Measurements from ENCODE around the gene RPS21. TPM values are rescaled to one million over a fixed set of nuclear protein-coding genes. Genes with fewer than 3 reads are reported as not detected.
"Not testable (repeated sequence)": the region's sequence is repeated elsewhere in the genome, so short reads cannot be mapped to it uniquely, and the experiment has no call there.

The RPS21 gene
- total and polyA plus RNA-seq, 10 donors: 1,168 to 11,722 (median 3,328) TPM

GRCh38 chr20:62423326-62423706, 36.4 kb downstream of the RPS21 start:
- Histone ChIP-seq H3K4me3 (no peak overlapping the region), H3K27me3 (replicated peaks in 1 of 7) (peaks cover 0 to 66% (median 22%) of the 10 kb centered on the region in 7 donors), H3K9me3 (no peaks in the 10 kb centered on the region), H3K36me3 (no peaks in the 10 kb centered on the region), H3K27ac (no peak overlapping the region), H3K4me1 (no peaks in the 10 kb centered on the region)
- DNase-seq: no peak
- intact Hi-C loops (cut with DNase I; ENCODE audit: low total_unique reads): no loop called here
- TF ChIP-seq, protein P1, sequence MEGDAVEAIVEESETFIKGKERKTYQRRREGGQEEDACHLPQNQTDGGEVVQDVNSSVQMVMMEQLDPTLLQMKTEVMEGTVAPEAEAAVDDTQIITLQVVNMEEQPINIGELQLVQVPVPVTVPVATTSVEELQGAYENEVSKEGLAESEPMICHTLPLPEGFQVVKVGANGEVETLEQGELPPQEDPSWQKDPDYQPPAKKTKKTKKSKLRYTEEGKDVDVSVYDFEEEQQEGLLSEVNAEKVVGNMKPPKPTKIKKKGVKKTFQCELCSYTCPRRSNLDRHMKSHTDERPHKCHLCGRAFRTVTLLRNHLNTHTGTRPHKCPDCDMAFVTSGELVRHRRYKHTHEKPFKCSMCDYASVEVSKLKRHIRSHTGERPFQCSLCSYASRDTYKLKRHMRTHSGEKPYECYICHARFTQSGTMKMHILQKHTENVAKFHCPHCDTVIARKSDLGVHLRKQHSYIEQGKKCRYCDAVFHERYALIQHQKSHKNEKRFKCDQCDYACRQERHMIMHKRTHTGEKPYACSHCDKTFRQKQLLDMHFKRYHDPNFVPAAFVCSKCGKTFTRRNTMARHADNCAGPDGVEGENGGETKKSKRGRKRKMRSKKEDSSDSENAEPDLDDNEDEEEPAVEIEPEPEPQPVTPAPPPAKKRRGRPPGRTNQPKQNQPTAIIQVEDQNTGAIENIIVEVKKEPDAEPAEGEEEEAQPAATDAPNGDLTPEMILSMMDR (IDR thresholded peaks at IDR 0.05 in 8 of 11, conservative IDR thresholded peaks at IDR 0.05 in 3 of 11): no peak
- TF ChIP-seq POLR2AphosphoS5 (IDR thresholded peaks at IDR 0.05) (no peak), POLR2A (IDR thresholded peaks at IDR 0.05) (no peak)
- 29 to 54% (median 48%) methylated on average over 3 to 10 of the region's 10 CpGs for WGBS, 5 donors

DNA sequence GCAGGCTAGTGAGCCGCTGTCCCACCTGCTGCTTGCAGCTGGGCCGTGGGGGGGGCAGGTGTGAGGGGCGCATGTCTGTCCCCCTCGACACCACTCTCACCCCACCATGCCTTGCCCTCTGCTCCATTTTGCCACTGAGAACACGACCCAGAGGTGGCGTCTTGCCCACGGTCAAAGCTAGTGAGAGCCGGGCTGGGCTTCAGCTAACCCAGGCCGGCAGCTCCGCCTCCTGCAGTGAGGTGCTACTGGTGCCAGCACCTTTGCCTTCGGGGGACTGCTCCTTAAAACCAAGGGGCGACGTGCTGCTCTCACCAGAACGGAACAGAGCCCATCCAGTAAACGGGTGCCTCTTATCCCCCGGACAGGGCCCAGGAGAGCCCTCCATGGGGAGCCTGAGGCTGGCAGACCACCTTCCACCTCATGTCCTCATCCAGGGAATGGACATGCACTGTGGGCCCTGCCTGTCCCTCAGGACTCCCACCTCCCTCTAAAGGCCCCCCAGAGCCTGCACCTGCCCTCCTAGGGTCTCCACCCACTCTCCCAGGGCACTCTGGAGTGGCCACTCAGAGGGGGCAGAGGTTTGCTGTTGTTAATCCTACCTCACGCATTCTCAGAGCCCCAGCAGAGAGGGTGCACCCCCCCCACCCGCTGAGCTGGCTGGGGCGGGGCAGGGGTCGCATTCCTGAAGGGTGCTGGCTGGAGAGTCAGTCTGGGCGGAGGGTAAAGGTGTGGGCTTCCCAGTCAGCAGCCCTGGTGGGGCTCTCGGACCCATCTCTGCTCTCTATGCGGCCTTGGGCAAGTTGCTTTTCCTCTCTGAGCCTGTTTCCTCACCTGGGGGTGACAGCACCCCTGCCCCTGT, 37.6 kb downstream of the RPS21 start:
- WGBS, 5 donors: 54 to 75% (median 63%) methylated on average over 12 to 23 of the region's 23 CpGs

DNA sequence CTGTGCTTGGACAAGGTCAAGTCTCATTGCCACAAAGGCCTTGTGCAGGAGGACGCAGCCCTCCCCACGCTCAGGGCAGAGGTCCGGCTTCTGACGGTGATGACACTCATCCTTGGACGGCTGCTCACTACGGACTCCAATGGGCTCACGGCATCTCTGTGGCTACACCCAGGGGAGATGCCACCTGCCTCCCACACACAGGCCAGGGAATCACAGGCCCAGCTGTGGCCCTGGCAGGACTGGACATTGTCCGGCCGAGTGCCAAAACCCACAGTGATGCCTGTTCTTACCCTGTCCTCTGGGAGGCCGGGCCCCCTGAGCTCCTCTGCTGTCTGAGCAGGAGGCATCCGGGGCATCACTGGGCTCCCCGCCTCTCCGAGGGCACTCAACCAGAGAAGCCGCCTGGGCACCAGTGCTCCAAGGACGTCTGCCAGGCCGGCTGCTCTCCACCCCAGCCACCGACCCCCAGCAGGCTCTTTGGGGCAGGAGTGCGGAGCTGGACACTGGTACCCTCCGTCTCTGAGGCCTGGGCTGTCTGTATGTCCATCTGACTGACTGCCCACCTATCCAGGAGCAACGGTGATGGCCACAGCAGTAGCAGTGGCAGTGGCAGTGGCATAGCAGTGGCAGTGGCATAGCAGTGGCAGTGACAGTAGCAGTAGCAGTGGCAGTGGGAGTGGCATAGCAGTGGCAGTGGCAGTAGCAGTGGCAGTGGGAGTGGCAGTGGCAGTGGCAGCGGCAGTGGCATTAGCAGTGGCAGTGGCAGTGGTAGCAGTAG, 38.6 kb downstream of the RPS21 start:
- intact Hi-C loops (cut with DNase I; ENCODE audit: low total_unique reads): no loop called here
- no peaks in the 10 kb centered on the region for H3K9me3 ChIP-seq
- no peak overlapping the region for H3K27ac ChIP-seq
- 83 to 91% (median 89%) methylated on average over 18 to 21 of the region's 21 CpGs for WGBS, 5 donors
- H3K4me3 ChIP-seq: no peak overlapping the region
- no peak for DNase-seq
- H3K4me1 ChIP-seq: no peaks in the 10 kb centered on the region
- peaks cover 0 to 71% (median 20%) of the 10 kb centered on the region in 7 donors for H3K27me3 ChIP-seq (replicated peaks in 1 of 7)
- no peaks in the 10 kb centered on the region for H3K36me3 ChIP-seq
- TF ChIP-seq POLR2A (IDR thresholded peaks at IDR 0.05): no peak
- TF ChIP-seq, protein P1 (IDR thresholded peaks at IDR 0.05 in 8 of 11, conservative IDR thresholded peaks at IDR 0.05 in 3 of 11): no peak
- no peak for TF ChIP-seq POLR2AphosphoS5 (IDR thresholded peaks at IDR 0.05)

More for the DNA sequence above, 37.6 kb downstream of the RPS21 start:
- no peaks in the 10 kb centered on the region for H3K36me3 ChIP-seq
- H3K27me3 ChIP-seq (replicated peaks in 1 of 7): peaks cover 0 to 65% (median 20%) of the 10 kb centered on the region in 7 donors
- TF ChIP-seq POLR2AphosphoS5 (IDR thresholded peaks at IDR 0.05) (no peak), POLR2A (IDR thresholded peaks at IDR 0.05) (no peak)
- TF ChIP-seq, protein P1 (IDR thresholded peaks at IDR 0.05 in 8 of 11, conservative IDR thresholded peaks at IDR 0.05 in 3 of 11): no peak
- no peak overlapping the region for H3K27ac ChIP-seq
- no peak overlapping the region for H3K4me3 ChIP-seq
- no peaks in the 10 kb centered on the region for H3K9me3 ChIP-seq
- DNase-seq: no peak
- no peaks in the 10 kb centered on the region for H3K4me1 ChIP-seq
- intact Hi-C loops (cut with DNase I; ENCODE audit: low total_unique reads): no loop called here

GRCh38 chr20:62426059-62426348, 39.1 kb downstream of the RPS21 start:
- intact Hi-C loops (cut with DNase I; ENCODE audit: low total_unique reads); H3K27ac ChIP-seq; DNase-seq; H3K9me3 ChIP-seq; H3K36me3 ChIP-seq; H3K4me3 ChIP-seq; H3K4me1 ChIP-seq: not testable (repeated sequence)
- WGBS, 5 donors: 95 to 100% (median 98%) methylated on average over 4 of the region's 4 CpGs
- peaks cover 0 to 74% (median 20%) of the 10 kb centered on the region in 7 donors for H3K27me3 ChIP-seq (replicated peaks in 1 of 7)
